Glutamatergic neuron (in vitro differentiated cells): ENCODE data around the gene PDLIM7. TPM values are rescaled to one million over a fixed set of nuclear protein-coding genes. Genes with fewer than 3 reads are reported as not detected.

Experiments
- DNase-seq: peaks from one replicate; pipeline ENCODE4 v3.0.0; 2022
- H3K27ac Mint-ChIP-seq: one replicate; pipeline ENCODE4 v1.8.0; 2020; ENCODE audit warnings: mild to moderate bottlenecking, mixed read lengths, inconsistent platforms; ENCODE audit not compliant: unreplicated experiment
- H3K27me3 Mint-ChIP-seq: one replicate; pipeline ENCODE4 v1.8.0; 2020; ENCODE audit warnings: mild to moderate bottlenecking, moderate library complexity, mixed read lengths, inconsistent platforms; ENCODE audit not compliant: unreplicated experiment
- H3K36me3 Mint-ChIP-seq: one replicate; pipeline ENCODE4 v1.8.0; 2020; ENCODE audit warnings: mild to moderate bottlenecking, mixed read lengths, inconsistent platforms; ENCODE audit not compliant: unreplicated experiment
- H3K4me1 Mint-ChIP-seq: one replicate; pipeline ENCODE4 v1.8.0; 2020; ENCODE audit warnings: mild to moderate bottlenecking, low read depth, mixed read lengths, inconsistent platforms; ENCODE audit not compliant: unreplicated experiment
- H3K4me3 Mint-ChIP-seq: one replicate; pipeline ENCODE4 v1.8.0; 2020; ENCODE audit warnings: mild to moderate bottlenecking, mixed read lengths, inconsistent platforms; ENCODE audit not compliant: unreplicated experiment
- H3K9me3 Mint-ChIP-seq: one replicate; pipeline ENCODE4 v1.8.0; 2020; ENCODE audit warnings: mild to moderate bottlenecking, moderate library complexity, mixed read lengths, inconsistent platforms; ENCODE audit not compliant: unreplicated experiment
- CTCF ChIP-seq: fragments of 200-600 bp; sonication (generic); IDR thresholded peaks from one replicate; pipeline ENCODE4 v1.5.0; 2021; ENCODE audit not compliant: partially characterized antibody, unreplicated experiment
- long read RNA-seq: library from polyadenylated mRNA; unstranded; transcript quantifications from one replicate; pipeline ENCODE4 v2.0.0, GENCODE V29; 2020; ENCODE audit not compliant: unreplicated experiment
- total RNA-seq: library from RNA; stranded (reverse); fragmentation: NEBNext Ultra II Directional; extraction: Animal tissue kit (Norgen Biotek cat#: 25700); gene quantifications from one replicate; pipeline ENCODE4 v1.2.1, GENCODE V29; 2021; ENCODE audit not compliant: unreplicated experiment

The PDLIM7 gene
- total RNA-seq, result 430 TPM
- long read RNA-seq, transcript PDLIM7-201 (8 exons, 977 nt), result major isoform, 253 of 334 reads
- long read RNA-seq, partial matches to known transcripts, result 38 of 334 reads
- long read RNA-seq, other reads (novel, unspliced or antisense), result 40 of 334 reads

GRCh38 chr5:177497292-177498012 lies at the start of gene PDLIM7:
TSS of gene PDLIM7 (minus strand) at chr5:177497604. CDS start at chr5:177496512, 1,092 bp downstream.
- peak; percentile 97 for DNase-seq
- no peaks in the 10 kb centered on the region for H3K36me3 Mint-ChIP-seq
- H3K27me3 Mint-ChIP-seq, result peaks cover 21% of the 10 kb centered on the region
- peak within 1 kb of the TSS; percentile 92 for H3K27ac Mint-ChIP-seq
- no peak for TF ChIP-seq CTCF
- peak within 1 kb of the TSS; percentile 85 for H3K4me3 Mint-ChIP-seq
- H3K9me3 Mint-ChIP-seq, result peaks cover 15% of the 10 kb centered on the region
- H3K4me1 Mint-ChIP-seq, result peaks cover 39% of the 10 kb centered on the region

- Mint-ChIP-seq H3K27ac (peak overlapping the region; percentile 95), H3K4me3 (peak overlapping the region; percentile 84), H3K9me3 (peaks cover 11% of the 10 kb centered on the region), H3K36me3 (no peaks in the 10 kb centered on the region), H3K4me1 (peaks cover 69% of the 10 kb centered on the region), H3K27me3 (peaks cover 6% of the 10 kb centered on the region)
- TF ChIP-seq CTCF, result no peak
- DNase-seq, result no peak
Observed at GRCh38 chr5:177546258-177546741, 48.9 kb upstream of the PDLIM7 start.

GRCh38 chr5:177545487-177546257 lies 48.3 kb upstream of the PDLIM7 start:
- peak overlapping the region; percentile 95 for H3K27ac Mint-ChIP-seq
- peaks cover 64% of the 10 kb centered on the region for H3K4me1 Mint-ChIP-seq
- H3K27me3 Mint-ChIP-seq, result peaks cover 6% of the 10 kb centered on the region
- H3K36me3 Mint-ChIP-seq, result no peaks in the 10 kb centered on the region
- TF ChIP-seq CTCF, result no peak
- peaks cover 11% of the 10 kb centered on the region for H3K9me3 Mint-ChIP-seq
- no peak for DNase-seq
- H3K4me3 Mint-ChIP-seq, result peak overlapping the region; percentile 84

DNA sequence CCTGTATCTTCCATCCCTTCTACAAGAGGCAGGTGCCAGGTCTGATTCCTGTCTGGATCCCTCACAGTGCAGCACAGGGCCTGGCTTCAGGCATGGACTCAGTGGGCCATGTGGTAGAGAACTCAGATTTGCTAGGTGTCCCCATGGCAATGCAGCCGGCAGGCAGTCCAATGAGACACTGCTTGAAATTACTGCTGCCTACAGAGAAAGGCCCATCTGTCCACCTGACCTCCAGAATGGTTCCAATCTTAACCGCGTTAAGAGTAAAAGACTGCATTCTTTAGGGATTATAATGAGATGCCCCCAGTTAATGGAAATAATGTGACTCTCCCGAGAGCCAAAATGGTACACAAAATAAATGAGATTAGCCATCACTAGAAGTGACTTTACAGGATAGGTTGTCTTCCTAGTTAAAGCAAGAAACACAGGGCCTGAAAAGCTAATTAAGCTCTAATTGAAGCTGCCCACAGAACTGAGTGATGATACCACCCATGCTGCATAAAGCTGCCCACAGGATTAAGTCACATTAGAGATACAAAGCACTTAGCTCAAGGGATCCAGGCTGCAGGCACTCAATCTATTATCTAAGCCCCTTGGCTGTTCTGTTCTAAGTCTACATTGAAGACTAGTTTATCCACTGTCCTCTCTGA lies 45.5 kb upstream of the PDLIM7 start:
- no peak for TF ChIP-seq CTCF
- H3K27ac Mint-ChIP-seq, result peak overlapping the region; percentile 93

More for the DNA sequence above, 45.5 kb upstream of the PDLIM7 start:
- Mint-ChIP-seq H3K9me3 (peaks cover 9% of the 10 kb centered on the region), H3K4me1 (peaks cover 61% of the 10 kb centered on the region), H3K36me3 (no peaks in the 10 kb centered on the region), H3K4me3 (peak overlapping the region; percentile 81), H3K27me3 (peaks cover 6% of the 10 kb centered on the region)
- DNase-seq, result peak; percentile 40
